ENCODE data around the gene TBC1D4.
"Not testable (repeated sequence)": the region's sequence is repeated elsewhere in the genome, so short reads cannot be mapped to it uniquely, and the experiment has no call there.

Gene TBC1D4

DNA sequence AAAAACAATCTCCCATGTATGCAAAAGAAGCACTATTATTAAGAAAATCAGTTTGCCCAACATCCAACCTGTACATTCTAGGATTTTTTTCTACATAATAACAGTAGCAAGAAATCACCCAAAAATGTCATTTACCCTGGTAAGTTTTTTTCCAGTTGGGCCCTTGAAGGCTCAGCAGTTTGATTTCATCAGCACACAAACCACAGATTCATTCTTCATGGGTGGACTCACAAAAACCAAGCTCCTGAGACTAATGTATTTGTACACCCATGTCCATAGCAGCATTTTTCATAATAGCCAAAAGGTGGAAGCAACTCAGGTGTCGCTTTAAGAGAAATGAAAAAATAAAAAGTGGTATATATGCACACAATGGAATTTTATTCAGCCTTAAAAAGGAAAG is 210.1 kb downstream of the TBC1D4 start:
- DNase-seq (ENCODE audit: low spot score), result no peak

DNA sequence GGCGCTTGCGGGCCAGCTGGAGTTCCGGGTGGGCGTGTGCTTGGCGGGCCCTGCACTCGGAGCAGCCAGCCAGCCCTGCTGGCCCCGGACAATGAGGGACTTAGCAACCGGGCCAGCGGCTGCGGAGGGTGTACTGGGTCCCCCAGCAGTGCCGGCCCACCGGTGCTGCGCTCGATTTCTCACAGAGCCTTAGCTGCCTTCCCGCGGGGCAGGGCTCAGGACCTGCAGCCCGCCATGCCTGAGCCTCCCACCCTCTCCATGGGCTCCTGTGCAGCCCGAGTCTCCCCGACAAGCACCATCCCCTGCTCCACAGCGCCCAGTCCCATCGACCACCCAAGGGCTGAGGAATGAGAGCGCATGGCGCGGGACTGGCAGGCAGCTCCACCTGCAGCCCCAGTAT is 213.5 kb downstream of the TBC1D4 start:
- DNase-seq (ENCODE audit: low spot score), result not testable (repeated sequence)

DNA sequence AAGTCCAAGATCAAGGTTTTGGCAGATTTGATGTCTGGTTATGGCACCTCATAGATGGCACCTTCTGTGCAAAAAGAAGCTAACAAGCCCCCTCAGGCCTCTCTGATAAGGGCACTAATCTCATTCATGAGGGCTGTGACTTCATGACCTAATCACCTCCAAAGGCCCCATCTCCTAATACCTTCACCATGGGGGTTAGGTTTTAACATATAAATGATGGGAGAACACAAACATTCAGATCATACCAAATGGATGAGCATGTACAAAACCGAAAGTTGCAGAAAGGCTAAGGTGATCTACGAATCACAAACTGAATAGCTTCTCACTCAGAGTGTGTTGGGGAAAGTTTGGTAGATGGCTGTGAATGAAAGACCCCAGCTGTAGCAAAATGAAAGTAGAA is 217.4 kb downstream of the TBC1D4 start:
- no peak for DNase-seq (ENCODE audit: low spot score)

DNA sequence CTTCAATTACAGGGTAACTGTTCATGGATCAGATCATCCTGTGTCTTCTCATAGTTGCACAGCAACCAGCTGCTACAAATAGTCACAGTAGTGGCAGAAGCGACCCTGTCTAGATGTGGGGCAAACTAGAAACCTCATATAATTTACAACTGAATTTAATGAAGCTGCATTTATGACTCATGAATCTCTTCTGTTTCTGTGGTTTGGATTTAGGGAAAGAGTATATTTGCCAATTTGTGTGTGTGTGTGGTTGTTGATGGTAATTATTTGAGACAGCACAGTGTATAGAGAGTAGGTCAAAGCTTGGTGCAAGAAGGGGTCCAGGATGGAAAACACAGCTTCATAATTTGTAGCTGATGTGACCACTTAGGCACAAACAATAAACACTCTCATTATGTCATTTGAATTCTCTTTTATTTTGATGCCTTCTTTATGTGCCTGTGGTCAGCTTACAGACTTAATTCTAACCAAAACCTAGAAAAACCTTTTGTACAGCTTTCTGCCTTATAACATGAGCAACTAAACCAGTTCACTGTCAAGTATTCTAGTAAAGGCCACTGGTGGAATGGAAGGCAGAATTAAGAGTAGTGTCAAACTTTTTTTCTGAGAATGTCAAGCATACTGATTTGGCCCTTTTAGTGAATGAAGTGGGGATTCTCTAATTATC is 218.1 kb downstream of the TBC1D4 start:
- DNase-seq (ENCODE audit: low spot score), result no peak

DNA sequence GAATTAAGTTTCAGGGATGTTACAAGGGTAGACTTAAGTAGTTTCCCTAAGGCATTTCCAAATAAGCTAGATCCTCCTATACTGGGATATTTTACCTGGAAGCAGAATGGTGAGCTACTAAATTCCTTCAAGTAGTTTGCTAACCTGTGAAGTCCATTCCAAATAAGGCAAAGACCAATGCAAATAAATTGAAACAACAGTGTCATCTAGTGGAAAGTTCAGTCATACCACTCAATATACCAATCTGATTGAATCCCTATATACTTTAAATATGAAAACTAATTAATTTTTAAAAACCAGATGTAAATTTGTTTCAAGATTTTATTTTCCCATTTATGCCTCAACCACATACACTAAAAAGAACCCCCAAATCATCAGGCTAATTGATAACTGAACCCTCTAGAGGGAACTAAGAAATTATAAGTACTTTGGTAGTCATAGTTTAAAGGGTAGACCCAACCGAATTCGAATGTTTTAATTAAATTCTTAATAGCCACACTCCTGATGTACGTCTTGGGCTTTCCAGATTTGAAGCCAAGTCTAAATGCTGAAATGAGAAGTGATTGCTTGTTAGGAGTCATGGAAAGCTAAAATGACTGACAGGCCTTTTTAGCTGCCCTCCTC is 223.7 kb downstream of the TBC1D4 start:
- peak; percentile 15 for DNase-seq (ENCODE audit: low spot score)

DNA sequence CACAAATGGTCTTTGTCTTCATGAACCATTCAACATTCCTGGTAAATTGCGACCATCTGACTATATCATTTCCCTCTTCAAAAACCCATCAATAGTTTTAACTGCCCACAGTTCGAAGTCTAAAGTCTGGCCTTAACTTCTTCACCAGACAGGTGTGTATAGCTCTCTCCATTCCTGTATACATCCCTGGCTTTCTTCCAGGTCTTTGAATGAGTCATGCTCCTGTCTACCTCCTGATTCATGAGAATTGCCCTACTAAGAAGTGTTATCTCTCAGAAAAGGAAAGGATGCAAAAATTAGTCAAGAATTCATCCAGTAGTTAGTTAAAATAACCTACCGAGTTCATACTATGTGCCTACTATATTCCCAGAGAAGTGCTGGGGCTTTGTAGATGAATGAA is 225.0 kb downstream of the TBC1D4 start:
- no peak for DNase-seq (ENCODE audit: low spot score)

DNA sequence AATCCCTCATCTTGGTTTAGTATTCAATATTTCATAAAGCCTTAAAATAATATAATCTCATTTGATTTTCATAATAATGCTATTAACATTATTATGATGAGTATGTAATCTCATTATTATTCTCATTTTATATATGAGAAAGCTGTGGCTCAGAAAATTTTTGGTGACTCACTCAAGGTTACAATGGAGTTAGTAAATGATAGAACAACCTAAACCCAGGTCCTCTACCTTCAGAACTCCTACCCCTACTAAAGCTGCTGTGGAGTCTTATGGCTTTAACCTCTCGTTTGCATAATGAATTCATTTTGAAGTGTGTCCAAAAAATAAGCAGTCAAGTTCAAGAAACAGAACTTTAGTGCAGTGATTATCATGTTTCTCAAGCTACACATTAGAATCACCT is 226.3 kb downstream of the TBC1D4 start:
- DNase-seq (ENCODE audit: low spot score), result no peak

DNA sequence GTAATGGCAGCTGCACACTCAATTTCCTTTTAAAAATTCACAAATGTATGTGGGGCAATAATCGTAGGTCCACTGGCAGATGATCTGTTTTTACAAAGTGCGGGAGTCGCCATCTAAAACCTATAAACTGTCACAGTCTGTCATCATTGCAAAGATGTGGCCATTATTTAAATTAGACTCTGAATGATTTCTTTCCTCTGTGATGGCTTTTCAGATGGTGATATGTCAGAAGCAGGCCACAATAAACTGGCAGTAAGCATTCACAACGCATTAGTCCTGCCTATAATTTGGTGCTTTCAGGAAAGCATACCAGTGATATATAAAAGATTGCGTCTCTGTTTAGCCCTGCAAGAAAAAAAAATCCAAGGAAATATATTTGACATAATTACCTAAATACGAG is 226.8 kb downstream of the TBC1D4 start:
- no peak for DNase-seq (ENCODE audit: low spot score)

DNA sequence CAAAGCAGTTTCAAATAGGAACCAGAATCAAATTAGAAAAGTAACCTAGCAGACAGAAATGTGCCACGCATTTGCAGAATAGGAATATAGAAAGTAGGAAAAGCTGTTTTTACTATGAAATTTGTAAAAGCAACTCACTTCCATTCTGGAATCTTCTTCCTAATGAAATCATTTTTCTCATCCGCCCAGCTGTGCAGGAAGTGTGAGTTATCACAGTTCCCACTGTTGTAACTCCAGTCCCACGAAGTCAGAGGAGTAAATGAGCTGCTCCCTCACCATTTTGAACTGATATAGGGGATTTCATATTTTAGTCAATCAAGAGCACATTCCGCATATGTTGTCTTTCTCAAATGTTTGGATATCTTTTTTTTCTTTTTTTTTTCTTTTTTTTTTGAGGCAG is 230.8 kb downstream of the TBC1D4 start:
- no peak for DNase-seq (ENCODE audit: low spot score)

DNA sequence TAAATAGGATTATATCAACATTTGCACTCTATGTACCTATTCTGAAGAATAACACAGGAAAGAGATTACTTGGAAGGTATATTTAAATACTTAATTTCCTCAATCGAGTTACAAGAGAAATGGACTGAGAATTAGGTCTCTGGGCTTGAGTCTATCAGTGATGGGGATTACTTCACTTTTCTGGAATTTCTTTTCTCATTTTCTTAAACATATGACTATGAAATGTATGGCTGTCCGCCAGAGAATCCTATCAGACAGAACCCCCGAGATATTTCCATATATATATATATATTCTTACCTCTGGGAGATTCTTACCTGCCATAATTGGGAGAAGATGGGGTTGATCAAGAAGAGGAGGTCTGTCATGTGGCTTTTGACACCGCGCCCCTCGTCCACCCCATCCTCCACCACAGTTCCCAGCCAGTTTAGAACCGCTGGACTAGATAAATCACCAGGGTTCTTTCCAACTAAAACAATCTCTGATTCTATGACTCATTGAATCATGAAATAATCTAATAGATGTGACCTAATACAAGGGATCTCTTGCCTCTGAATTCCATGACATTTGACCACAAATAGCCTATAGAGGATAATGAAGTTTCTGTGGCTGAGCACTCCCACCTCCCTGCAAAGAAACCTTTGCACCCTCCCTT is 231.3 kb downstream of the TBC1D4 start:
- DNase-seq (ENCODE audit: low spot score), result no peak

DNA sequence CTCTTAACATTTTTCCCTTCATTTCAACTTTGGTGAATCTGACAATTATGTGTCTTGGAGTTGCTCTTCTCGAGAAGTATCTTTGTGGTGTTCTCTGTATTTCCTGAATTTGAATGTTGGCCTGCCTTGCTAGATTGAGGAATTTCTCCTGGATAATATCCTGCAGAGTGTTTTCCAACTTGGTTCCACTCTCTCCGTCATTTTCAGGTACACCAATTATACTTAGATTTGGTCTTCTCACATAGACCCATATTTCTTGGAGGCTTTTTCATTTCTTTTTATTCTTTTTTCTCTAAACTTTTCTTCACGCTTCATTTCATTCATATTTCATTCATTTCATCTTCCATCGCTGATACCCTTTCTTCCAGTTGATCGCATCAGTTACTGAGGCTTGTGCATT is 236.4 kb downstream of the TBC1D4 start:
- DNase-seq (ENCODE audit: low spot score), result not testable (repeated sequence)

DNA sequence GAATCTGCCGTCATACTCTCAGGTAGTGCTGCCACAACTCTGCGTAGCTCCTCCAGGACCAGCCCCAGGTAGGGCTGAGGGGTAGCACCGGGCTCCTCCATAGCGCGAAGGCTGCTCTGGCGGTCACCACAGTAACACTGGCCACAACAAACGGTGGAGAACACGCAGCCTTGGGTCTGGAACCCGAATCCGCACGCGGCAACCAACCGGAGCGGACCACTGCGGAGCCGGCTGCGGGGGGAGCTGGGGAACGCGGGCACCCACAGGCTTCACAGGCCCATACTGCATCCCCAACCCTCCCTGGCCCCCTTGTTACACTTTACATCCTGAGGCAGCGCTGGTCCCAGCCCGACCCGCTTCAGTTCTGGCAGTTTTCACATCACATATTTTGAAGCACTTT is 241.7 kb downstream of the TBC1D4 start:
- not testable (repeated sequence) for DNase-seq (ENCODE audit: low spot score)

DNA sequence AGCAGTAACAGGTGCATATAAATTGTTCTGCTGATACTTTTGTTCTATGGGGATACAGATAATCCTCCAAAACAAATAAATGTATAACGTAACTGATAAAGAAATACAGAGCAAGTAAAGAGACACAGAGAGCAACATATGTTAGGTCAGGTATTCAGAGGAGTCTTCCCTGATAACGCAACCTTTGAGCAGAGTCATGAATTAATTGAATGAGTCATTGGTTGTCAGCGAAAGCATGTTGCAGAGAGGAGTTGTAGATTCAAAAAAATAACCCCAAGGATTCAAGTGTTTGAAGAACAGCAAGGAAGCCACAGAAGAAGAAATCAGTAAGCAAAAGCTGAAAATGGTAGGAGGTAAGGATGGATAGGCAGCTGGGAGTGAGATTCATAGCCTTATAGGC is 245.2 kb downstream of the TBC1D4 start:
- DNase-seq (ENCODE audit: low spot score), result no peak
